Testis (tissue), 2 donors: Measurements from ENCODE around the gene PSD4.

Source experiments
- CTCF ChIP-seq, 3 experiments: fragments of 450-650 bp in 2 of 3; fragments of 200-600 bp in 1 of 3; sonication (generic) in 1 of 3; IDR thresholded peaks; one replicate each; pipeline ENCODE4 v1.5.1; 2016 to 2019; ENCODE audit warnings: antibody characterized with exemption in 3 of 3, mild to moderate bottlenecking in 2 of 3, moderate library complexity in 1 of 3
- POLR2A ChIP-seq: fragments of 450-650 bp; IDR thresholded peaks from one replicate; pipeline ENCODE4 v1.6.1; 2017; ENCODE audit warnings: antibody characterized with exemption, mild to moderate bottlenecking, moderate library complexity

- no peak for TF ChIP-seq CTCF (IDR thresholded peaks at IDR 0.05)
- no peak for TF ChIP-seq POLR2A
These were observed 50.0 kb downstream of the PSD4 start for GRCh38 chr2:113223813-113224212.
